ENCODE data around the gene SUSD6.
"Not testable (repeated sequence)": the region's sequence is repeated elsewhere in the genome, so short reads cannot be mapped to it uniquely, and the experiment has no call there.

The SUSD6 gene

GRCh38 chr14:69593018-69593677 lies 18.2 kb upstream of the SUSD6 start:
- no peak for DNase-seq

- no peak for DNase-seq
Measured at GRCh38 chr14:69594846-69595245, 16.6 kb upstream of the SUSD6 start.

- no peak for DNase-seq
Measured at GRCh38 chr14:69595336-69595735, 16.1 kb upstream of the SUSD6 start.

GRCh38 chr14:69599431-69599830 lies 12.0 kb upstream of the SUSD6 start:
- DNase-seq = not testable (repeated sequence)

GRCh38 chr14:69600304-69600891 lies 11.0 kb upstream of the SUSD6 start:
- DNase-seq = no peak

- no peak for DNase-seq
Measured at GRCh38 chr14:69605738-69606137, 5.7 kb upstream of the SUSD6 start.

- DNase-seq = no peak
Measured at GRCh38 chr14:69606258-69607184, 4.9 kb upstream of the SUSD6 start.

GRCh38 chr14:69610020-69610873 lies 1.1 kb upstream of the SUSD6 start:
- peak in 1 of 6 experiments; percentile 38 for DNase-seq

- DNase-seq = peak in 1 of 6 experiments; percentile 43
Measured at GRCh38 chr14:69610874-69611171, 573 bp upstream of the SUSD6 start.

GRCh38 chr14:69612014-69612782 lies 802 bp downstream of the SUSD6 start:
- peak in 5 of 6 experiments; percentile 7 to 42 (median 32) for DNase-seq

GRCh38 chr14:69612783-69613130 lies 1.4 kb downstream of the SUSD6 start:
- DNase-seq = peak in 1 of 6 experiments; percentile 38

- peak in 1 of 6 experiments; percentile 25 for DNase-seq
Measured at GRCh38 chr14:69613312-69614073, 2.1 kb downstream of the SUSD6 start.

GRCh38 chr14:69614592-69614991 lies 3.2 kb downstream of the SUSD6 start:
- no peak for DNase-seq

GRCh38 chr14:69615121-69615495 lies 3.7 kb downstream of the SUSD6 start:
- no peak for DNase-seq

- peak in 5 of 6 experiments; percentile 9 to 64 (median 52) for DNase-seq
Measured at GRCh38 chr14:69615496-69616407, 4.4 kb downstream of the SUSD6 start.

GRCh38 chr14:69616408-69616773 lies 5.0 kb downstream of the SUSD6 start:
- DNase-seq = no peak

GRCh38 chr14:69617796-69618195 lies 6.4 kb downstream of the SUSD6 start:
- DNase-seq = peak in 1 of 6 experiments; percentile 4

GRCh38 chr14:69619012-69619411 lies 7.6 kb downstream of the SUSD6 start:
- DNase-seq = no peak

- DNase-seq = no peak
Measured at GRCh38 chr14:69620211-69620611, 8.8 kb downstream of the SUSD6 start.

- no peak for DNase-seq
Measured at GRCh38 chr14:69620981-69621380, 9.6 kb downstream of the SUSD6 start.
